Panc1 (cell line): Measurements from ENCODE around the gene TMCO4. TPM values are rescaled to one million over a fixed set of nuclear protein-coding genes. Genes with fewer than 3 reads are reported as not detected.
"Not testable (repeated sequence)": the region's sequence is repeated elsewhere in the genome, so short reads cannot be mapped to it uniquely, and the experiment has no call there.

Experiments
- ATAC-seq: fragments of 200-7000 bp; cut with Tn5 transposase; 2 replicates; pipeline ENCODE4 v1.9.1; 2020; ENCODE audit warnings: mild to moderate bottlenecking, moderate library complexity
- BruUV-seq: library from RNA; stranded (reverse); fragments of 400-500 nt; replicated peaks from 2 replicates; lab custom pipeline; 2021; lab: Mats Ljungman, UMichigan
- CTCF ChIA-PET: fragments of 300-600 bp; sonication (Branson Sonifier 250); formaldehyde crosslinking; loops from one replicate; lab custom pipeline; 2022; ENCODE audit warnings: antibody characterized with exemption; lab: Charles Lee
- POLR2A ChIA-PET: fragments of 300-600 bp; sonication (Branson Sonifier 250); formaldehyde crosslinking; loops from one replicate; lab custom pipeline; 2022; ENCODE audit warnings: antibody characterized with exemption; lab: Charles Lee
- DNase-seq: peaks from one replicate; pipeline ENCODE4 v3.0.0-alpha.2; 2010; ENCODE audit warnings: low read depth, low spot score
- H3K27ac ChIP-seq: 2 replicates; pipeline ENCODE4 v1.5.1; 2011; ENCODE audit warnings: mild to moderate bottlenecking, low read length, inconsistent platforms
- H3K27me3 ChIP-seq: fragments of 200-500 bp; sonication (Bioruptor generic); 2 replicates; pipeline ENCODE4 v1.6.0; 2014; ENCODE audit warnings: low read length, inconsistent platforms; ENCODE audit not compliant: control insufficient read depth, insufficient read depth
- H3K36me3 ChIP-seq: fragments of 200-500 bp; sonication (Bioruptor generic); 2 replicates; pipeline ENCODE4 v1.5.1; 2014; ENCODE audit warnings: inconsistent platforms, mild to moderate bottlenecking, low read length, moderate library complexity; ENCODE audit not compliant: control insufficient read depth, insufficient read depth
- H3K4me1 ChIP-seq: 2 replicates; pipeline ENCODE4 v1.5.1; 2011; ENCODE audit warnings: inconsistent platforms, mild to moderate bottlenecking, low read length, moderate library complexity; ENCODE audit not compliant: control insufficient read depth, insufficient read depth
- H3K4me3 ChIP-seq, 2 experiments: 2 replicates each; pipeline ENCODE4 v1.5.1; 2011 to 2012; ENCODE audit warnings: low read depth in 2 of 2, low read length in 2 of 2, mild to moderate bottlenecking in 2 of 2, inconsistent platforms in 1 of 2, moderate library complexity in 1 of 2
- H3K9me3 ChIP-seq: fragments of 200-500 bp; sonication (Bioruptor generic); 2 replicates; pipeline ENCODE4 v1.5.1; 2014; ENCODE audit warnings: low read depth, mild to moderate bottlenecking, inconsistent platforms, low read length, moderate library complexity; ENCODE audit not compliant: control insufficient read depth, insufficient read depth
- POLR2AphosphoS5 ChIP-seq: IDR thresholded peaks from 2 replicates; pipeline ENCODE4 v1.6.1; 2012; ENCODE audit warnings: mild to moderate bottlenecking, low read depth, low read length, moderate library complexity
- SIN3A ChIP-seq: IDR thresholded peaks from 2 replicates; pipeline ENCODE4 v1.6.1; 2012; ENCODE audit warnings: low read depth, mild to moderate bottlenecking, low read length, moderate library complexity, borderline replicate concordance; ENCODE audit not compliant: insufficient read depth
- TCF7L2 ChIP-seq: IDR thresholded peaks from 2 replicates; pipeline ENCODE4 v1.6.1; 2011; ENCODE audit warnings: mild to moderate bottlenecking, low read depth, low read length, inconsistent platforms
- in situ Hi-C: cut with HindIII; loops from 2 replicates; pipeline ENCODE4 v1.10.0; 2016; ENCODE audit warnings: low sequenced_read_pairs, low pct_unique_long_range_greater_than_20kb
- intact Hi-C: fragments of 100-400 bp; cut with micrococcal nuclease; formaldehyde crosslinking; loops from one replicate; pipeline ENCODE4 v1.10.0; 2022; ENCODE audit not compliant: unreplicated experiment
- total RNA-seq: library from RNA; stranded (reverse); gene quantifications from one replicate; pipeline ENCODE4 v1.2.1, GENCODE V29; 2021; ENCODE audit not compliant: unreplicated experiment
- TF ChIP-seq, protein P1 (sequence below), 2 experiments: IDR thresholded peaks; 2 replicates each; pipeline ENCODE4 v1.6.1; 2011 to 2012; ENCODE audit warnings: low read depth in 2 of 2, control low read depth in 1 of 2, low read length in 1 of 2, mild to moderate bottlenecking in 1 of 2, moderate library complexity in 1 of 2; ENCODE audit not compliant: insufficient read depth in 1 of 2
- TF ChIP-seq, protein P2 (sequence below): fragments of 450-650 bp; IDR thresholded peaks from 2 replicates; pipeline ENCODE4 v1.5.1; 2017; ENCODE audit warnings: mild to moderate bottlenecking

The TMCO4 gene
- total RNA-seq, 1 experiment from 2014 or later: 13.2 TPM

DNA sequence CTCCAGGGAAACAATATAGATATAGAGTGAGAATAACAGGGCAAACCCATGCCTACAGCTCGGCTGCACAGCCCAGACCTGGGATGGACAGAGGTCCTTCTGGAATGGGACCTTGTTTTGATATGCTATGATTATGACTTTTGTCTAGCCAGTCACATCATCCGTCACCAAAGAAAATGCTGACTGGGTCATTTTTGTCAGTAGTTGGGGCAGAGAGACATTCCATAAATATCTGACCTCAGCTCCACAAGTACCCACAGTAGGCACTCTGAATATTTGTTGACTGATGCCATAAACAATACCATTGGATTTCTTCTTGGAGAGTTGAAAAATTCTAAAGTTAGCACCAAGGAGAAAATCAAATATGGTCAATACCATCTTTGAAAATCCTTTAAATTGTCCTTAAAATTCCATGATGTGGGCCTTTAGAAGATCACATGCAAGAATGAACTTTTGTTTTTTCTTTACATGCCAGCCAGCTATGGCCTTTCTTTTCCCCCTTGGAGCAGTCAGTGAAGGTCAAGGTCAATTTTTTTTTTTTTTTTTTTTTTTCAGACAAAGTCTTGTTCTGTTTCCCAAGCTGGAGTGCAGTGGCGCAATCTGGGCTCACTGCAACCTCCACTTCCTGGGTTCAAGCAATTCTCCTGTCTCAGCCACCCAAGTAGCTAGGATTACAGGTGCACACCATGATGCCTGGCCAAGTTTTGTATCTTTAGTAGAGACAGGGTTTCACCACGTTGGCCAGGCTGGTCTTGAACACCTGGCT is 7.3 kb downstream of the TMCO4 start:
- ATAC-seq: no peak
- ChIA-PET CTCF (interaction anchor here (0.6 kb wide), 1 partner anchor 24 kb away, joined by 4 read pairs; no protein-coding TSS in a partner anchor), POLR2A (no interaction called here)
- Histone ChIP-seq H3K36me3 (no peaks in the 10 kb centered on the region), H3K27ac (no peak overlapping the region), H3K4me1 (no peaks in the 10 kb centered on the region), H3K27me3 (no peaks in the 10 kb centered on the region), H3K9me3 (no peaks in the 10 kb centered on the region), H3K4me3 (no peak overlapping the region)
- BruUV-seq: no TSS peak
- intact Hi-C loops: no loop called here
- no peak for DNase-seq
- in situ Hi-C loops: no loop called here
- TF ChIP-seq POLR2AphosphoS5: no peak

DNA sequence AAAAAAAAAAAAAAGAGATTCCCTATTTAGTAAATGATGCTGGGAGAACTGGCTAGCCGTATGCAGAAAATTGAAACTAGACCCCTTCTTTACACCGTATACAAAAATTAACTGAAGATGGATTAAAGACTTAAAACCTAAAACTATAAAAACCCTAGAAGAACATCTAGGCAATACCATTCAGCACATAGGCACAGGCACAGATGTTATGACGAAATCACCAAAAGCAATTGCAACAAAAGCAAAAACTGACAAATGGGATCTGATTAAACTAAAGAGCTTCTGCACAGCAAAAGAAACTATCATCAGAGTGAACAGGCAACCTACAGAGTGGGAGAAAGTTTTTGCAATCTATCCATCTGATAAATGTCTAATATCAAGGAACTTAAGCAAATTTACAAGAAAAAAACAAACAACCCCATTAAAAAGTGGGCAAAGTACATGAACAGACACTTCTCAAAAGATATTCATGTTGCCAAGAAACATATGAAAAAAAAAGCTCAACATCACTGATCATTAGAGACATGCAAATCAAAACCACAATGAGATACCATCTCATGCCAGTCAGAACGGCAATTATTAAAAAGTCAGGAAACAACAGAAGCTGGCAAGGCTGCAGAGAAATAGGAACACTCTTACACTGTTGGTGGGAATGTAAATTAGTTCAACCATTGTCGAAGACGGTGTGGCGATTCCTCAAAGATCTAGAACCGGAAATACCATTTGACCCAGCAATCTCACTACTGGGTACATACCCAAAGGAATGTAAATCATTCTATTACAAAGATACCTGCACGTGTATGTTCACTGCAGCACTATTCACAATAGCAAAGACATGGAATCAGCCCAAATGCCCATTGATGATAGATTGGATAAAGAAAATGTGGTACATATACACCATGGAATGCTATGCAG is 9.4 kb downstream of the TMCO4 start:
- in situ Hi-C loops, CTCF ChIA-PET: not testable (repeated sequence)

DNA sequence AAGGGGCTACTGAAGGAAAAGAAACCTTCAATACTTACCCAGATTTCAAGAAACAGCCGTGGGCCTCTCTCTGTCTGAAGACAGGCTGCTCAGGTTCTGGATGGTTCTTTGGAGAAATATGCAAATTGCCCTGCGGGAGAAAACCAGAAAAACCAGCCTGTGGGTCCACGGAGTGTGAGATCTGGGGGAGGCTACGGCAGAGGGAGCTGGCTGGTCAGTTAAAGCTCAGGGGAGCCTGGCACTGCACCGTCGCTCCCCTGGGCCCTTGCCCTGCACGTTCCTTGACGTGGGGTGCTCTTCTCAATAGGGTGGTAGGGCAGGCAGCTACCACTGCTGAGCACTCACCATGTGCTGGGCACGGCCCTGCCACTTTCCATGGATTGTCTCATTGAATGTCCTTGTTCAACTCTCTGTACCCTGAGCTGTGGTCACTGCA is 12.7 kb downstream of the TMCO4 start:
- H3K36me3 ChIP-seq: no peaks in the 10 kb centered on the region
- in situ Hi-C loops (no loop called here), intact Hi-C loops (no loop called here)
- ATAC-seq (no peak), DNase-seq (no peak)
- POLR2A ChIA-PET: no interaction called here
- CTCF ChIA-PET: no interaction called here
- no peaks in the 10 kb centered on the region for H3K9me3 ChIP-seq
- no TSS peak for BruUV-seq
- no peaks in the 10 kb centered on the region for H3K4me1 ChIP-seq
- no peak overlapping the region for H3K27ac ChIP-seq
- TF ChIP-seq, protein P1, sequence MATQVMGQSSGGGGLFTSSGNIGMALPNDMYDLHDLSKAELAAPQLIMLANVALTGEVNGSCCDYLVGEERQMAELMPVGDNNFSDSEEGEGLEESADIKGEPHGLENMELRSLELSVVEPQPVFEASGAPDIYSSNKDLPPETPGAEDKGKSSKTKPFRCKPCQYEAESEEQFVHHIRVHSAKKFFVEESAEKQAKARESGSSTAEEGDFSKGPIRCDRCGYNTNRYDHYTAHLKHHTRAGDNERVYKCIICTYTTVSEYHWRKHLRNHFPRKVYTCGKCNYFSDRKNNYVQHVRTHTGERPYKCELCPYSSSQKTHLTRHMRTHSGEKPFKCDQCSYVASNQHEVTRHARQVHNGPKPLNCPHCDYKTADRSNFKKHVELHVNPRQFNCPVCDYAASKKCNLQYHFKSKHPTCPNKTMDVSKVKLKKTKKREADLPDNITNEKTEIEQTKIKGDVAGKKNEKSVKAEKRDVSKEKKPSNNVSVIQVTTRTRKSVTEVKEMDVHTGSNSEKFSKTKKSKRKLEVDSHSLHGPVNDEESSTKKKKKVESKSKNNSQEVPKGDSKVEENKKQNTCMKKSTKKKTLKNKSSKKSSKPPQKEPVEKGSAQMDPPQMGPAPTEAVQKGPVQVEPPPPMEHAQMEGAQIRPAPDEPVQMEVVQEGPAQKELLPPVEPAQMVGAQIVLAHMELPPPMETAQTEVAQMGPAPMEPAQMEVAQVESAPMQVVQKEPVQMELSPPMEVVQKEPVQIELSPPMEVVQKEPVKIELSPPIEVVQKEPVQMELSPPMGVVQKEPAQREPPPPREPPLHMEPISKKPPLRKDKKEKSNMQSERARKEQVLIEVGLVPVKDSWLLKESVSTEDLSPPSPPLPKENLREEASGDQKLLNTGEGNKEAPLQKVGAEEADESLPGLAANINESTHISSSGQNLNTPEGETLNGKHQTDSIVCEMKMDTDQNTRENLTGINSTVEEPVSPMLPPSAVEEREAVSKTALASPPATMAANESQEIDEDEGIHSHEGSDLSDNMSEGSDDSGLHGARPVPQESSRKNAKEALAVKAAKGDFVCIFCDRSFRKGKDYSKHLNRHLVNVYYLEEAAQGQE (IDR thresholded peaks at IDR 0.05; ENCODE audit: insufficient read depth in 1 of 2, low read depth in 2 of 2, low read length in 1 of 2): no peak
- TF ChIP-seq, protein P2, sequence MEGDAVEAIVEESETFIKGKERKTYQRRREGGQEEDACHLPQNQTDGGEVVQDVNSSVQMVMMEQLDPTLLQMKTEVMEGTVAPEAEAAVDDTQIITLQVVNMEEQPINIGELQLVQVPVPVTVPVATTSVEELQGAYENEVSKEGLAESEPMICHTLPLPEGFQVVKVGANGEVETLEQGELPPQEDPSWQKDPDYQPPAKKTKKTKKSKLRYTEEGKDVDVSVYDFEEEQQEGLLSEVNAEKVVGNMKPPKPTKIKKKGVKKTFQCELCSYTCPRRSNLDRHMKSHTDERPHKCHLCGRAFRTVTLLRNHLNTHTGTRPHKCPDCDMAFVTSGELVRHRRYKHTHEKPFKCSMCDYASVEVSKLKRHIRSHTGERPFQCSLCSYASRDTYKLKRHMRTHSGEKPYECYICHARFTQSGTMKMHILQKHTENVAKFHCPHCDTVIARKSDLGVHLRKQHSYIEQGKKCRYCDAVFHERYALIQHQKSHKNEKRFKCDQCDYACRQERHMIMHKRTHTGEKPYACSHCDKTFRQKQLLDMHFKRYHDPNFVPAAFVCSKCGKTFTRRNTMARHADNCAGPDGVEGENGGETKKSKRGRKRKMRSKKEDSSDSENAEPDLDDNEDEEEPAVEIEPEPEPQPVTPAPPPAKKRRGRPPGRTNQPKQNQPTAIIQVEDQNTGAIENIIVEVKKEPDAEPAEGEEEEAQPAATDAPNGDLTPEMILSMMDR: no peak
- no peak for TF ChIP-seq SIN3A
- no peak for TF ChIP-seq TCF7L2
- no peak for TF ChIP-seq POLR2AphosphoS5
- H3K27me3 ChIP-seq: no peaks in the 10 kb centered on the region
- H3K4me3 ChIP-seq: no peak overlapping the region

More for the DNA sequence above, 9.4 kb downstream of the TMCO4 start:
- H3K27me3 ChIP-seq, DNase-seq, ATAC-seq, POLR2A ChIA-PET, H3K9me3 ChIP-seq, BruUV-seq, intact Hi-C loops, H3K4me1 ChIP-seq, H3K4me3 ChIP-seq, H3K36me3 ChIP-seq, H3K27ac ChIP-seq: not testable (repeated sequence)
